Measurements from ENCODE around the gene ARMH4. TPM values are rescaled to one million over a fixed set of nuclear protein-coding genes. Genes with fewer than 3 reads are reported as not detected.

ARMH4 gene
- total RNA-seq, 4 donors from 2014 or later = 0.44 to 4.4 (median 2.4) TPM

- peaks cover 0 to 21% (median 0%) of the 10 kb centered on the region in 4 donors for H3K27me3 ChIP-seq
- DNase-seq = no peak
- intact Hi-C loops (cut with DNase I) = no loop called here
- H3K27ac ChIP-seq = no peak overlapping the region
- no peak overlapping the region for H3K4me3 ChIP-seq
- no peaks in the 10 kb centered on the region for H3K36me3 ChIP-seq
- peaks cover 0 to 9% (median 0%) of the 10 kb centered on the region in 3 donors for H3K4me1 ChIP-seq
- no peaks in the 10 kb centered on the region for H3K9me3 ChIP-seq
- TF ChIP-seq POLR2A (IDR thresholded peaks at IDR 0.05) = no peak
- TF ChIP-seq, protein P1, sequence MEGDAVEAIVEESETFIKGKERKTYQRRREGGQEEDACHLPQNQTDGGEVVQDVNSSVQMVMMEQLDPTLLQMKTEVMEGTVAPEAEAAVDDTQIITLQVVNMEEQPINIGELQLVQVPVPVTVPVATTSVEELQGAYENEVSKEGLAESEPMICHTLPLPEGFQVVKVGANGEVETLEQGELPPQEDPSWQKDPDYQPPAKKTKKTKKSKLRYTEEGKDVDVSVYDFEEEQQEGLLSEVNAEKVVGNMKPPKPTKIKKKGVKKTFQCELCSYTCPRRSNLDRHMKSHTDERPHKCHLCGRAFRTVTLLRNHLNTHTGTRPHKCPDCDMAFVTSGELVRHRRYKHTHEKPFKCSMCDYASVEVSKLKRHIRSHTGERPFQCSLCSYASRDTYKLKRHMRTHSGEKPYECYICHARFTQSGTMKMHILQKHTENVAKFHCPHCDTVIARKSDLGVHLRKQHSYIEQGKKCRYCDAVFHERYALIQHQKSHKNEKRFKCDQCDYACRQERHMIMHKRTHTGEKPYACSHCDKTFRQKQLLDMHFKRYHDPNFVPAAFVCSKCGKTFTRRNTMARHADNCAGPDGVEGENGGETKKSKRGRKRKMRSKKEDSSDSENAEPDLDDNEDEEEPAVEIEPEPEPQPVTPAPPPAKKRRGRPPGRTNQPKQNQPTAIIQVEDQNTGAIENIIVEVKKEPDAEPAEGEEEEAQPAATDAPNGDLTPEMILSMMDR (IDR thresholded peaks at IDR 0.05) = no peak
- 17 to 31% methylated on average over 1 of the region's 1 CpG for WGBS, 2 donors
Observed at GRCh38 chr14:58146399-58146798, 5.6 kb downstream of the ARMH4 start.

DNA sequence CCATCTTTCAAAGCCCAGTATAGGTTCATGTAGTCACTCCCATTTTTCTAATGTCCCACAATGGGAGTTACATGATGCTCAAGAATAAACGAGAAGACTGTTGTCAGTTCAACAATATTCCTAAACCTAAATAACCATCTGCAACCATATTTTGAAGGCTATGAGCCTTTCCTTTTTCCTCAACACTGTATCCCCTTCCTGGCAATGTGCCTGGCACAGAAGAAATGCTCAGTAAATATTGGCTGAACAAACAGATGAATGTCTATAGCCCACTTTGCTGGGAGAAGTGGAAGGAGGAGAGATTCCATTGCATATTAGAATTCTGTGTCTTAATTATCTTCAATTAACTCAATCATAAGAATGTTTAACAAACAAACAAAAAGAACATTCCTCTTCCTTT is 6.1 kb downstream of the ARMH4 start:
- Histone ChIP-seq H3K36me3 (no peaks in the 10 kb centered on the region), H3K4me1 (peaks cover 0 to 5% (median 0%) of the 10 kb centered on the region in 3 donors), H3K27me3 (peaks cover 0 to 16% (median 0%) of the 10 kb centered on the region in 4 donors), H3K9me3 (no peaks in the 10 kb centered on the region), H3K4me3 (no peak overlapping the region), H3K27ac (no peak overlapping the region)
- intact Hi-C loops (cut with DNase I) = no loop called here
- DNase-seq = no peak
- no peak for TF ChIP-seq POLR2A (IDR thresholded peaks at IDR 0.05)
- TF ChIP-seq, protein P1 (IDR thresholded peaks at IDR 0.05) = no peak
- WGBS, 2 donors = 52 to 62% methylated on average over 1 of the region's 1 CpG

DNA sequence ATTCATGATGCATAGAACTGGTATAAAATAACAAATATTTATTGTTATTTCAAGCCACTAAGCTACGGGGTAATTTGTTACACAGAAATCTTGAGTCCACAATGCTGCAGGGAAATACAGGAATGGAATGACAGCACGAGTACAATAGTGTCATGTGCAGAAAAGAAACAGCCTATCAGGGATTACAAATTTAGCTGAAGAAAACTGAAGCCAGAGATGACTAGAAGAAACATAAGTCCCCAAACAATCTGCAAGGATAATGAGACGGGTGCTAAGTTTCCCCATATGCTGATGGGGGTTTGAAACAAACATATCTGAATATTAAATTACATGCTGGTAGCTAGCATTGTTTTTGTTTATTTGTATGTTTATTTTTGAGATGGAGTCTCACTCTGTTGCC is 8.9 kb downstream of the ARMH4 start:
- H3K9me3 ChIP-seq = no peaks in the 10 kb centered on the region
- H3K4me3 ChIP-seq = no peak overlapping the region
- intact Hi-C loops (cut with DNase I) = no loop called here
- no peak for DNase-seq
- no peaks in the 10 kb centered on the region for H3K4me1 ChIP-seq
- TF ChIP-seq, protein P1 (IDR thresholded peaks at IDR 0.05) = no peak
- TF ChIP-seq POLR2A (IDR thresholded peaks at IDR 0.05) = no peak
- 79 to 80% methylated on average over 3 of the region's 3 CpGs for WGBS, 2 donors
- no peaks in the 10 kb centered on the region for H3K27me3 ChIP-seq
- no peak overlapping the region for H3K27ac ChIP-seq
- H3K36me3 ChIP-seq = no peaks in the 10 kb centered on the region

DNA sequence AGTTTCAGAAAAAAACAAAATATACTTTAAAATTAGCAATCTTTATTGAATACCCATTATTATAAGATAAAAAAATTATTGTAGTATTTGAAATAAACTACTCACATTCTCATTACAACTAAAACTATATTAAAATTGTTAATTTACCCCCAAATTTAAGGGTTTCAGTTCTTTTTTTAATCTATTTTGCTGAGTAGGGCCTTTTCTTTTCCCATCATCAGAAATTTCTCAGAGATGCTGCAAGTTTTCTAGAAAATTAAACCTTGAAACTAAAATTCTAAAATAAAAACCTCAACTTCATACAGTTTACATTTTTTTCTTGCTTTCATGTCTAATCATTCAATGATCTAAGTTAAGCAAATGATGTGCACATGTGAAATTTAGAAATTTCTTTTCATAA is 10.1 kb downstream of the ARMH4 start:
- TF ChIP-seq, protein P1 (IDR thresholded peaks at IDR 0.05) = no peak
- TF ChIP-seq POLR2A (IDR thresholded peaks at IDR 0.05) = no peak
- no peak overlapping the region for H3K4me3 ChIP-seq
- intact Hi-C loops (cut with DNase I) = no loop called here
- no peaks in the 10 kb centered on the region for H3K27me3 ChIP-seq
- H3K27ac ChIP-seq = no peak overlapping the region
- DNase-seq = no peak
- H3K4me1 ChIP-seq = no peaks in the 10 kb centered on the region
- H3K9me3 ChIP-seq = no peaks in the 10 kb centered on the region
- H3K36me3 ChIP-seq = no peaks in the 10 kb centered on the region

- no peaks in the 10 kb centered on the region for H3K36me3 ChIP-seq
- no peaks in the 10 kb centered on the region for H3K9me3 ChIP-seq
- TF ChIP-seq POLR2A (IDR thresholded peaks at IDR 0.05) = no peak
- TF ChIP-seq, protein P1 (IDR thresholded peaks at IDR 0.05) = no peak
- H3K4me3 ChIP-seq = no peak overlapping the region
- no peak for DNase-seq
- intact Hi-C loops (cut with DNase I) = no loop called here
- H3K27ac ChIP-seq = no peak overlapping the region
- 69 to 78% methylated on average over 8 to 10 of the region's 10 CpGs for WGBS, 2 donors
- no peaks in the 10 kb centered on the region for H3K4me1 ChIP-seq
- no peaks in the 10 kb centered on the region for H3K27me3 ChIP-seq
Observed at GRCh38 chr14:58138714-58139482, 13.1 kb downstream of the ARMH4 start.

Measured in esophagus squamous epithelium (tissue), 5 donors.